ENCODE measurements around the gene ACSM5. TPM values are rescaled to one million over a fixed set of nuclear protein-coding genes. Genes with fewer than 3 reads are reported as not detected.

The ACSM5 gene, protein sequence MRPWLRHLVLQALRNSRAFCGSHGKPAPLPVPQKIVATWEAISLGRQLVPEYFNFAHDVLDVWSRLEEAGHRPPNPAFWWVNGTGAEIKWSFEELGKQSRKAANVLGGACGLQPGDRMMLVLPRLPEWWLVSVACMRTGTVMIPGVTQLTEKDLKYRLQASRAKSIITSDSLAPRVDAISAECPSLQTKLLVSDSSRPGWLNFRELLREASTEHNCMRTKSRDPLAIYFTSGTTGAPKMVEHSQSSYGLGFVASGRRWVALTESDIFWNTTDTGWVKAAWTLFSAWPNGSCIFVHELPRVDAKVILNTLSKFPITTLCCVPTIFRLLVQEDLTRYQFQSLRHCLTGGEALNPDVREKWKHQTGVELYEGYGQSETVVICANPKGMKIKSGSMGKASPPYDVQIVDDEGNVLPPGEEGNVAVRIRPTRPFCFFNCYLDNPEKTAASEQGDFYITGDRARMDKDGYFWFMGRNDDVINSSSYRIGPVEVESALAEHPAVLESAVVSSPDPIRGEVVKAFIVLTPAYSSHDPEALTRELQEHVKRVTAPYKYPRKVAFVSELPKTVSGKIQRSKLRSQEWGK
- 1 to 10 TPM; 4.4 to 7.1 (median 6.4) TPM for polyA plus RNA-seq (ENCODE audit: insufficient read length in 4 of 4)

DNA sequence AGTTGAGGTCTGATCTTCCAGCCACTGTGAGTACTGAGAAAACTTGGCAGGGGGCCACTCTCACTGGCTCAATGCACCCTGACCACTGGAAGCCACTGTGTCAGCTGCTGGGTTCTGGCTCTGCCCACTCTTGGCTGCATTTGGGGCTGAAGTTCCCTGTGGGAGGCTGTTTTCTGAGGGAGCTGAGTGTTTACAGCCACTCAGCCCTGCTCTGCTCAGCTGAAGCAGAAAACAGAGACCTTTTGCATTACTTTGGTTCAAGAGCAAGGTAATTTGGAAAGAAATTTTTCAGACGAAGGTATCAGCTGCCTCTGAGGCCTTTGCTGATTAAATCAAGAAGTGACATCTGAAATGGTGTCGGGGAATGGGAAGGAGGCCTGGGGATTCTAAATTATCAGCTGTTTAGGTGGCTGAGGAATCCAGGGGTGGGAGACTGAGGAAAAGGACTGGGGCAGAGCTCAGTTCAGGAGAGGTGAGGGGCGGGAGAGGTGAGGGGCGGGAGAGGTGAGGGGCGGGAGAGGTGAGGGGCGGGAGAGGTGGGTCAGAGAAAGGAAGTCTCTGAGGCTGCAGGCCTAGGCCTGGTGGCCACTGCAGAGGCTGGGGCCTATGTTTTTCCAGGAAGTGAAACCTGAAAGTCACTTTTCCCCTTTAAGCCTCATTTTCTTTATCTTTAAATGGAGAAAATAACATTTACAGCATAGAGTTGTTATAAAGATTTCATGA, at the start of gene ACSM5:
TSS of gene ACSM5 (plus strand) at position 137 of the 723 bp plus-strand sequence. CDS start 1,951 bp downstream, outside the sequence.
- no peak for DNase-seq (ENCODE audit: low read depth in 4 of 4, low spot score in 3 of 4)

DNA sequence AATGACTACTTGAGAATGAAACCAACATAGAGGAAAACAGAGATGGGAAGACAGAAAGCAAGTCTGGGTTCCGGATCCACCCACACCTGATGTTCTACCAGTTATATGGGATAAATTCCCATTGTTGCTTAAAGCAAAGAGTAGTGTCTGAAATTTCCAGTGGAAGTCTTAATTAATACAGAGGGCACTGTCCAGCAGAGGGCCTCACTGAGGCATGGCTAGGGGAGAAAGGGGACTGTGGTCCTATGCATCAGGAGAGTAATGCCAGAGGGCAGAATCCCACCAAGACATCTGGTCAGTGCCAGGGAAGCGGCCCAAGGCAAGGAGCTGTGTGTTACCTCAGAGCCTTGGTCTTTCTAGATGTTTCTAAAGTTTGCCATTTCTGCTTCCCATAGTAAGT, 49.3 kb upstream of the ACSM5 start:
- no peak for DNase-seq (ENCODE audit: low read depth in 4 of 4, low spot score in 3 of 4)

DNA sequence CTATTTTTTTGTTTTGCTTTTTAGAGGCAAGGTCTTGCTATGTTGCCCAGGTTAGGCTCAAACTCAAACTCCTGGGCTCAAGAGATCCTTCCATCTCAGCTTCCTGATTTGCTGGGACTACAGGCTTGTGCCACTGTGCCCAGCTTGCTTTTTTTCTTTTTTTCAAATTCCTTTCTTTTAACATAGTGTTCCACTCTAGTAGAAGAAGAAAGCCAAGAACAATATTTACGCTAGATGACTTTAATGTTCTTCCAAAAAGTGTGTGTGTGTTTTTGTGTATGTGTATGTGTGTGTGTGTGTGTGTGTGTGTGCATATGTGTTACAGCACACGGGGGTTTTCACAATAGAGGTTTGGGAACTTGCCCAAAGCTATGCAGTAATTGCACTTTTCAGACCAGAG, 46.1 kb upstream of the ACSM5 start:
- DNase-seq (ENCODE audit: low read depth in 4 of 4, low spot score in 3 of 4) = no peak

DNA sequence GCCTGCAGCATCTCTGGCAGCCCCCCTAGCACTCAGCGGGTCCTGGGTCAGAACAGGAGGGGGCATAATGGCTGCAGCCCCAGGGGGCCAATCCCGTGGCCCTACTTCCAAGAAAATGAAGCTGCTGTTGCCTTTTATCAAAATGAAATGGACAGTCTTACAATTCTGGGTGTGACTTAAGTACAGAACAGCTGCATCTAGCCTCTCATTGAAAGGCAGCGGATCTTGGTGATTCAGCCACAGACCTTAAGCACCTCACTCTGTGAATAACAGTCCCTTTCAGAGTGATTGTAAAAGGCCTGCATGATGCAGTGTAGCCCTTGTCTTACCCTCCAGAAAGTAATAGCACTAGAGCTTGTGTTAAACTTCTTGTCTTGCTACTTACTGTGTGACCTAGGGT, 45.3 kb upstream of the ACSM5 start:
- DNase-seq (ENCODE audit: low read depth in 4 of 4, low spot score in 3 of 4) = no peak

DNA sequence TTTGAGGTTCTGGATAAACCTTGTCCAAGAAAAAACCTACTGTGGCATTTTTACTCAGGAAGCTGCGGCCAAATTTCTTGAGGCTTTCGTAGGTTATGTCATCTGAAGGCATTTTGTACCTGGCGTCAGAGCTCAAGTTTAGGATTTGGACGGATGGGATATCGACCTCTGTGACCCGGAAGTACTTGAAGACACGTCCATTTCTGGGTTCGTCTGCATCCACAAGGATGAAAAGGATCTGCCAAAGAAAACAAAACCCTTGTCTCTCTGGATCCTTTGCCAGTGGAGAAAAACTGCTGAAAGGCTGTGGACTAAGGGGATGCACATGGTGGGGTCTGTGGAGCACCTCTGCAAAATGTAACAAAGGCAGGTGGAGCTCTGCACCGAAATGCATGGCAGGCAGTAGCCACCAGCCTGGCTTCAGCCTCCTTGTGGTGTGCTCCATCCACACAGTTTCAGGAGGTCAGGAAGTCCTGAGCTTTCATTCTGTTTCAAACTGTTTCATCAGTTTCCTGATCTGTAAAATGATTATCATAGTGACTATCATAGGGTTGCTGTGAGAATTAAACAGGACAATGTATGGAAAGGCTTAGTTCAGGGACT, 39.8 kb upstream of the ACSM5 start:
- DNase-seq (ENCODE audit: low read depth in 4 of 4, low spot score in 3 of 4) = no peak

DNA sequence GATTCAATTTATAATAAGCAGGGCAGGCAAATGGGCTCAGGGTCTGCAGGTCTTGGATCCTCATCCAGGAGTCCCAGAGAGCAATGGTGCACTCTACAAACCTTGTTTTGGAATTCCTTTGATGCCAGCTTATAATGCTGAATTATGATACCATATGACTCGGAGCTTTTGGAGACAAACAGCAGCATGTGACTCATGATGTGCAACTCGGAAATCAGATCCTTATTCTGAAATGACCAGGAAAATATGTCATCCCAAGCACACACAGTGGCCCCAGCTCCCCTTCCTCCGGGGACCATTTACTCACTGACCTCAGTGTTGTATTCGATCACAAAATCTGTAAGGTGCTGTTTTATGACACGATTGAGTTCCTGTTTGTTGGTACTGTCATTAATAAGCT, 36.6 kb upstream of the ACSM5 start:
- DNase-seq (ENCODE audit: low read depth in 4 of 4, low spot score in 3 of 4) = no peak

DNA sequence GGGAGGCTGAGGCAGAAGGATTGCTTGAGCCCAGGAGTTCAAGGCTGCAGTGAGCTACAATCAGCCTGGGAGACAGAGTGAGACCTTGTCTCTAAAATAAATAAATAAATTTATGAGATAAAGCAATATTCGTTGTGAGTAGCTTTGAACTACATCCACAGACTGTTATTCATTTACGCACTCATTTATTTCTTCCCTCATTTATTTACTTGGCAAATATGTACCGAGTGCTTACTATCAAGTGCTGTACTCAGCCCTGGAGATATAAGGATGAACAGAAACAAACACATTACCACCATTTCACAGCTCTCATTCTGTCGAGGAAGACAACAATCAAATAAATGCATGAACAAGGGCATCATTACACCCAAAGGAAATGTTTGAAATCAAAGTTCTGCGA, 32.2 kb upstream of the ACSM5 start:
- no peak for DNase-seq (ENCODE audit: low read depth in 4 of 4, low spot score in 3 of 4)

DNA sequence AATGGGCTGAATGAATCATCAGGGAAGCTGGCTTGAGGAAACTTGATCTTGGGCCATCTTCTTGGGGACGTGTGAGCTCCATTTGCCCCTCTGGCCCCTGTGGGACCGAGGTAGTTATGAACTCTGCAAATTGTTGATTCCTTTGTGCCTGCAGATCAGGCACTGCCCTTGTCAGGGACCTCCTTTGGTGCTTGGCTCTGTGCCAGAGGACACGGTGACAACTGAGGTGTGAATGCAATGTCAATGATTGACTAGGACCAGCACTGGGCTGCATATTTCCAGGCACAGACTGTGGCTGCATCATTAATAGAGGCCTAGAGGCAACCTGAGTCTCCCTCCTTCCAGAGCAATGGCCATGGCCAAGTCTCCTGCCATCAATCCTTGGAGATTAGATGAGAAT, 28.6 kb upstream of the ACSM5 start:
- peak in 3 of 4 donors; percentile 30 to 54 (median 43) for DNase-seq (ENCODE audit: low read depth in 4 of 4, low spot score in 3 of 4)

DNA sequence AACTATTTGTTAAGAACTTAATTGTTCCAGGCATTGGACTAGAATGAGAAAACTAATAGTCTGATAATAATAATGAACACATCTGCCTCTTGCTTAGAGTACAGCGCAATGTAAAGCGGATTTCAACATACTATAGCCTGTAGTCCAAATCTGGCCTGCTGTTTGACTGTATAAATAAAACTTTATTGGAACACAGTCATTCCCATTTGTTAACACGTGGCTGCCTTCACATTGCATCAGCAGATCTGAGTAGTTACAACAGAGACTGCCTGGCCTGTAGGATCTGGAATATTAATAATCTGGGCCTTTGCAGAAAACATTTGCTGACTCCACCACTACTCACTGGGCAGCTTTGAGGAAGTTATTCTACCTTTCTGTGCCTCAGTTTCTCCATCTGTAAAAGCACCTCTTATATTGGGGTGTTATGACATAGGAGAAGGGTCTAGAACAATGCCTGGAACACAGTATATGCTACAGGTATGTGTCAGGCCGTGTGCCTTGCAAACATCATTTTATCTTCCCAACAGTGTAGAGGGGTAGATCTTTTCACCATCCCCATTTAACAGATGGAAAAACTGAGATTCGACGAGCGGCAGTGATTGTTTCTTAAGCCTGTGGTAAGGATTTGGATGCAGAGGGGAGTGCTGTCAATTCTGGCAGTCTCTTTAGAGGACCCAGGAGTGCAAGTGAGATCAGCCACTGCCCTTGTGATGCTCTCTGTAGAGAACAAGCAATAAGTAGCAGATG, 27.0 kb upstream of the ACSM5 start:
- no peak for DNase-seq (ENCODE audit: low read depth in 4 of 4, low spot score in 3 of 4)

DNA sequence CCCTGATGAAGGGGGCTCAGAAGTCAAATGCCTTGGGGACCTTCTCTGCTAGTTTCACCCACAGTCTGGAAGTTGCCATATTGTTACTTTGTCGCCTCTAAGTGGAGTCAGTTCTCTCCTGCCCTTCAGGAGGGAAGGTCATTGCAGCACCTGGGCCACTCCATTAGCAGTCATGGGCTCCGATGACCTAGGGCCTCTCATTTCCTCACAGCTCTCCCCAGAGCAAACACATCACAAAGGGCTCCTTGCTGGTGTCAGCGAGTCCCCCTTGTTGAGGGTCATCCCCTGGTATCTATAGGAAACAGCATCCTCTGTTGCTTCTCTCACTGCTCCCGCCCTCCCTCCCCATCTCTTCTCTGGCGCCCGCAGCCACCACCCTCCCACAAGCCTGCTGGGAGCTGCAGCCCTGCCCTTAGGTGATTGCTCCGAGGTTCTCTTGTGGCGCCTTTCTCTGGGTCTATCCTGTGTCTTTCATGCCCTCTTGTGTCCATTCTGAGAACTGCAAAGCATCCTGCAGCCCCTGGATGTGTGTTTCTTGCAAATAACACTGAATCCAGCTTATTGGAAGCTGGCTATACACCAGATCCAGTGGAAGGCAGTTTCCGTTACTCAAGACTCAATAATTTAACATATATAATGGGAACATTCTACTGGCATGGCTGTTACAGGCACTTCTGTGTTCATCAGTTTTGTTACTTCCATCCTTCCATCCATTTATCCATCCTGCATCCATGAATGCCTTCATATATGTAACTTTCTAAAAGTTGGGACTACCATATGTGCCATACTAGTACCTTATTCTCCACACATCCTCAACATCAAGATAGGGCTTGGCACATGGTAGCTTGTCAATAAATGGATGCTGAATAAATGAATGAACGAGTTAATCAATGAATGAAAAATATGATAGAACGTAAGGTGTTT, 26.0 kb upstream of the ACSM5 start:
- DNase-seq (ENCODE audit: low read depth in 4 of 4, low spot score in 3 of 4) = peak; percentile 42 to 61 (median 46)

DNA sequence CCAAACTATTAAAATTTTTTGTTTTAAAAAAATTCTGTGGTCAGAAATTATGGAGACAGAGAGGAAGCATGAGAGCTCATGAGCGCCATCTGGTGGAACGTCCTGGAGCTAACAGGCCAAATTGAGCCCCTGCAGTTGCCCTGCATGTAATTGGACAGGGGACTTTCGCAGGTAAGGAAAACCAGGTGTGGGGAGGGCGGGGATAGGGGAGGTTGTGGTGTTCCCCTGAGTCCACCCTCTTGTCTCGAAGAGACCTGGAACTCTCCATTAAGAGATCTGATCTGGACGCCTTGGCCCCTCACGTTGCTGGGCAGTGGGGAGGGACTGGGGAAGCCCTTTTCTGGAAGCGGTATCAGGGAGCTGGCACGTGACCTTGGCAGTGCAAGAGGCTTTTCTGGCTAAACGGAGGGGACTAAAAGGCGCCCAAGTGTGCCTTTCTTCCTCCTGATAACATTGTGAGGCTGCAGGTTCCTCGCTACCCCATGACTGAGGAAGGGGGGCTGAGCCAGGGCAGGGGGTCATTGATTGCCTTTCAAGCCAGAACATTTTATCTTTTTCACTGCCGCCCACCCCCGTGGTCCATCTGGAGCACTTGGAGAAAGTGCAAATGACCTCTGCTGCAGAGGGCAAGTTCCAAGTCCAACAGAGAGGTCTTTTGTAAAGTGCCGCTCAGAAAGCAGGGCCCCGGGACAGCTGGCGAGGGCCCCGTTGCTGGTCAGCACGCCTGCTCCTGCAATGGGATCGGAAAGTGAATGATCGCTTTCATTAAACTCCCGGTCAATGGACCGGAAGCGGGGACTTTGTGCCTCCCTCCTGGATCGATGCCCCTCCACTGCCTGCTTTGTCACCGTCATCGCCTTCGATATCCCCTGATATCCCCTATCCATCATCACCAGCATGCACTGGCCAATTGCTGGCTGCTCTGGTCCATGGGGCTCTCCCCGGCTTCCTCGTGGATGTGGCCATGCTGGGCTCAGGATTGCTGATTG, 23.2 kb upstream of the ACSM5 start:
- peak in 1 of 4 donors; percentile 33 for DNase-seq (ENCODE audit: low read depth in 4 of 4, low spot score in 3 of 4)

DNA sequence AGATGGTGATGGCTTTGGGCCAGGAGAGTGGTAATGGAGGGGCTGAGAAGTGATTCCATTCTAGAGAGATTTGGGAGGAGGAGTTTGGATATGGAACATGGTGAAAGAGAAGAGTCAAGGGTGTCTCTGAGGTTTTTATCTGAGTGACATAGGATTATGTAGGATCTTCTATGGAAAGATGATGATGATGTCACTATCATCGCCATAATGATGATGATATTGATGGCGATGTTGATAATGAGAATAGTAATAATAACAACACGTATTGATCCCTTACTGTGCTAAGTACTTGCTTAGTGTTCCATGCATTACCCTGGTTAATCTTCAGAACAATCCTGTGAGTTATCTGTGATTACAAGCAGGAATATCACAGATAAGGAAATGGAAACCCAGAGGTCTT, 21.4 kb upstream of the ACSM5 start:
- DNase-seq (ENCODE audit: low read depth in 4 of 4, low spot score in 3 of 4) = no peak

DNA sequence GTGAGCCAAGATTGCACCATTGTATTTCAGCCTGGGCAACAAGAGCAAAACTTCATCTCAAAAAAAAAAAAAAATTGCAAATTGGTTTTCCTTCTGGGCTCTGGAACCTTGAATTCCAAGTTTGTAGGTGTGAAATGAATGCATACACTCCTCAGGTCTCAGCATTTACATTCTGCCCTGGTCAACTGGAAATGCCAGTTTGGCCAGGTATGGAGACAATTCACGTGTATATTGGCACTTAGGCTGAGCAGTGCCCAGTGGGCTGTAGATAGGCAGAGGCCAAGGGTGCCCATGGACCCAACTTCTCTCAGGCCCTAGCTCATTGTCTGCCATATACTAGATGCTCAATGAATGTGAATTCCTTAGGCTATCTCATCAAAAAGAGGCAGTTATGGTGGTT, 20.5 kb upstream of the ACSM5 start:
- no peak for DNase-seq (ENCODE audit: low read depth in 4 of 4, low spot score in 3 of 4)

DNA sequence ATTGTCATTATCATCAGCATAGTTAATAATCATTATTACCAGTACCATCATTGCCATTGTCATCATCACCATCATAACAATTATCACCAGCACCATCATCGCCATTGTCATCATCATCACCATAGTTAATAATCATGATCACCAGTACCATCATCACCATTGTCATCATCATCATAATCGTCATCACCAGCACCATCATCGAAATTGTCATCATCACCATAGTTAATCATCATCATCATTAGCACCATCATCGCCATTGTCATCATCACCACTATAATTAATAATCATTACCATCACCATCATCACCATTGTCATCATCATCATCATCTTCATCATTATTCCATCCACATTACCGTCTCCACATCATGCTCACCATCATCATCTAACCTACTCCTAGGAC, 18.3 kb upstream of the ACSM5 start:
- no peak for DNase-seq (ENCODE audit: low read depth in 4 of 4, low spot score in 3 of 4)

DNA sequence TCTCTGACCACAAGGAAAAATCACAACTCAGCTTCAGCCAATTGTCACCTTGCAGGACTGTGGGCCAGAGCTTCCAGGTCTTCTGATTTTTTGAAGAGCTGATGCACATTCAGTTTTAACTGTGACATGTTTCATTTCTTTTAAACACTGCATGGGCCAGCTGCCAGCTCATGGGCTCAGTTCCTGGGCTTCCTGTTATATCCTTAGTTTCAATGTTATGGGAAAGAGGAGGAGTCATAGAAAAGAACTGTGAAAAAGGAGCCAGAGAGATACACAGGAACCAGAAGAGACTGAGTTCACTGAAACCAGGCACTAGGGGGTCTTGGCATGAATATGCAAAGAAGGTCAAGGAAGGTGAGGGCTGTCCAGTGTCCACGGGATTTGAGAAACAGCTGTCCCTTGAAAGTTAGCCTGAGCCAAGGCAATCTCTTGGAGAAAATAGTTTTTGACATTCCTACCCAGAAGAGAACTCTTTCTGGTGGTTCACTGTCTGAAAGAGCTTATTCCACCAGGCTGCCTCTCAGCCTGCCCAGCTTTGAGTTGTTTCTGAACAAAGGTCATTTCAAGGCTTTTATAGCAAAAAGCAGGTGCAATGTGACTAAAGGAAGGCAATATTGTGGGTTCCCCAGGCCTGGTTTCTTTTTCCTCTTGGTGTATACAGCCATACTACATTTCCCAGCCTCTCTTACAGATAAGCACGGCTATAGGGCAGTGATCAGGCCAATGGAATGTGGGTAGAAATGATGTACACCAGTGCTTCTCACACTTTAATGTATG, 15.3 kb upstream of the ACSM5 start:
- no peak for DNase-seq (ENCODE audit: low read depth in 4 of 4, low spot score in 3 of 4)

DNA sequence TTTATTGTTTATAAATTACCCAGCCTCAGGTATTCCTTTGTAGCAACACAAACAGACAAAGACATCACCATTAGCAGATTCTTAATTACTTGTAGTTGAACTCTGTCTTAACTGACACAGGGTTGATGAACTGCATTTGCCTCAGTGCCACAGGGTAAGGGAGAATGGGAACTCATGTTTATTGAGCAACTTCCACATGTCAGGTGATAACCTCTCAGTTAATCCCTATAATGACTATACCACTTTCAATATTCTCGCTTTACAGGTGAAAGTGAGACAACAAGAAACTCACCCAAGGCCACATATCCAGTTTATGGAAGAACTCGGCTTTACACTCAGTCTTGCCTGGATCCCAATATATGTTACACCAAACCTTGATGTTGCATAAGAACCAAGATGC, 13.4 kb upstream of the ACSM5 start:
- DNase-seq (ENCODE audit: low read depth in 4 of 4, low spot score in 3 of 4) = no peak

DNA sequence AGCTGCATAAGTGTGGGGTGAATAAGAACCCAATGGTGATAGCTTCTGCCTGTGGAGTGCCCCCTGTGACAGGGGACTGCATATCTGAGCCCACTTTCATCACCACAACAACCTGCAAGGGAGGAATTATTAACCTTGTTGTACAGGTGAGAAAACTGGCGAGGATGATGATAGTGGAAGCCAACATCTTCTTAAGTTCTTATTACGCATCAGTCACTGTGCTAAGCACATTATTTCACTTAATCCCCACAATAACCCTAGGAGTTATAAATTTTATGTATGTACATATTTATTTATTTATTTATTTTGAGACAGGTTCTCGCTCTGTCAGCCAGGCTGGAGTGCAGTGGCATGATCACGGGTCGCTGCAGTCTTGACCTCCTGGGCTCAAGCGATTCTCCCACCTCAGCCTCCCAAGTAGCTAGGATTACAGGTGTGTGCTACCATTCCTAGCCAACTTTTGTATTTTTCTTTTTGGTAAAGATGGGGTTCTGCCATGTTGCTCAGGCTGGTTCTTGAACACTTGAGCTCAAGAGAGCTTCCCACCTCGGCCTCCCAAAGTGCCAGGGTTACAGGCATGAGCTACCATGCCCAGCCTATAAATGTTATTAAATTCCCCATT, 12.4 kb upstream of the ACSM5 start:
- DNase-seq (ENCODE audit: low read depth in 4 of 4, low spot score in 3 of 4) = no peak
